OCI-LY7 (cell line): ENCODE data around the gene RNF183. TPM values are rescaled to one million over a fixed set of nuclear protein-coding genes. Genes with fewer than 3 reads are reported as not detected.

Experiments
- BruUV-seq: library from RNA; stranded (reverse); fragments of 400-500 nt; replicated peaks from 2 replicates; lab custom pipeline; 2021; lab: Mats Ljungman, UMichigan
- CTCF ChIA-PET: fragments of 300-600 bp; sonication (Branson Sonifier 250); formaldehyde crosslinking; loops from one replicate; lab custom pipeline; 2022; ENCODE audit warnings: antibody characterized with exemption; ENCODE audit not compliant: unreplicated experiment; lab: Charles Lee
- POLR2A ChIA-PET: fragments of 300-600 bp; sonication (Branson Sonifier 250); formaldehyde crosslinking; loops from one replicate; lab custom pipeline; 2022; ENCODE audit warnings: antibody characterized with exemption; lab: Charles Lee
- DNase-seq: peaks from one replicate; pipeline ENCODE4 v3.0.0-alpha.2; 2015; ENCODE audit warnings: low spot score
- H2AFZ ChIP-seq: fragments of 200-600 bp; sonication (generic), shearing (Covaris generic); 2 replicates; pipeline ENCODE4 v1.6.1; 2014; ENCODE audit warnings: mild to moderate bottlenecking, antibody characterized with exemption, low read length, moderate library complexity
- H3K27ac ChIP-seq: fragments of 200-600 bp; sonication (generic); 2 replicates; pipeline ENCODE4 v1.5.1; 2014; ENCODE audit warnings: mixed run types, low read depth, mild to moderate bottlenecking, moderate library complexity, low read length, inconsistent platforms; ENCODE audit not compliant: poor library complexity, severe bottlenecking
- H3K36me3 ChIP-seq: fragments of 200-600 bp; sonication (generic); 2 replicates; pipeline ENCODE4 v1.6.1; 2014; ENCODE audit warnings: mild to moderate bottlenecking, antibody characterized with exemption, low read length, moderate library complexity, mixed read lengths; ENCODE audit not compliant: insufficient read depth
- H3K4me1 ChIP-seq: fragments of 200-600 bp; sonication (generic); 2 replicates; pipeline ENCODE4 v1.5.1; 2014; ENCODE audit warnings: mild to moderate bottlenecking, low read length; ENCODE audit not compliant: insufficient read depth, poor library complexity, severe bottlenecking
- H3K4me2 ChIP-seq: fragments of 200-600 bp; sonication (generic); 2 replicates; pipeline ENCODE4 v1.6.1; 2014; ENCODE audit warnings: mild to moderate bottlenecking, low read length
- H3K4me3 ChIP-seq: fragments of 200-600 bp; sonication (generic); 2 replicates; pipeline ENCODE4 v1.5.1; 2014; ENCODE audit warnings: mild to moderate bottlenecking, low read depth, low read length; ENCODE audit not compliant: poor library complexity, severe bottlenecking
- H3K79me2 ChIP-seq: fragments of 200-600 bp; sonication (generic); 2 replicates; pipeline ENCODE4 v1.6.1; 2016; ENCODE audit warnings: low read depth, mild to moderate bottlenecking, low read length, moderate library complexity, mixed read lengths; ENCODE audit not compliant: insufficient read depth
- H3K9me2 ChIP-seq: fragments of 200-600 bp; sonication (generic); 2 replicates; pipeline ENCODE4 v1.6.1; 2016; ENCODE audit warnings: mild to moderate bottlenecking, low read length, mixed read lengths; ENCODE audit not compliant: insufficient read depth
- H3K9me3 ChIP-seq: fragments of 200-600 bp; sonication (generic); 2 replicates; pipeline ENCODE4 v1.6.1; 2014; ENCODE audit warnings: mild to moderate bottlenecking, mixed run types, low read length, mixed read lengths
- H4K20me1 ChIP-seq: fragments of 200-600 bp; sonication (generic); 2 replicates; pipeline ENCODE4 v1.6.1; 2014; ENCODE audit warnings: mild to moderate bottlenecking, antibody characterized with exemption, low read length, moderate library complexity, mixed read lengths; ENCODE audit not compliant: insufficient read depth
- EZH2phosphoT487 ChIP-seq: fragments of 200-600 bp; sonication (generic); IDR thresholded peaks from 2 replicates; pipeline ENCODE4 v1.6.1; 2018; ENCODE audit warnings: low read depth, borderline replicate concordance, mild to moderate bottlenecking, mixed run types, antibody characterized with exemption, low read length, moderate library complexity, mixed read lengths
- intact Hi-C: fragments of 100-400 bp; cut with micrococcal nuclease; formaldehyde crosslinking; loops from one replicate; pipeline ENCODE4 v1.10.0; 2022; ENCODE audit not compliant: unreplicated experiment
- total RNA-seq, 2 experiments: library from RNA; depleted of rRNA in 1 of 2; stranded (reverse); fragments of >200 nt in 1 of 2; shearing (Covaris generic) in 1 of 2; gene quantifications; 2 replicates each; pipeline ENCODE4 v1.2.3, GENCODE V29; 2014 to 2022
- TF ChIP-seq, protein P1 (sequence below): fragments of 200-600 bp; sonication (generic); conservative IDR thresholded peaks from 2 replicates; pipeline ENCODE4 v1.5.1; 2014; ENCODE audit warnings: mild to moderate bottlenecking, antibody characterized with exemption, low read length, moderate library complexity, mixed read lengths

The RNF183 gene
- total RNA-seq, 2 experiments from 2014 or later = not detected

- peaks cover 7% of the 10 kb centered on the region for H3K4me1 ChIP-seq
- no peaks in the 10 kb centered on the region for H3K9me3 ChIP-seq
- peaks cover 71% of the 10 kb centered on the region for H3K36me3 ChIP-seq
- DNase-seq = no peak
- no peak overlapping the region for H3K27ac ChIP-seq
- peaks cover 11% of the 10 kb centered on the region; the same call in 1 of the 2 replicates for H3K79me2 ChIP-seq
- ChIA-PET POLR2A (interaction anchor here (1.3 kb wide), 1 partner anchor 134 kb away, joined by 3 read pairs; no protein-coding TSS in a partner anchor), CTCF (interaction anchor here (1.1 kb wide), 1 partner anchor 141 kb away, joined by 3 read pairs; no protein-coding TSS in a partner anchor)
- no peak overlapping the region for H3K4me2 ChIP-seq
- peaks cover 5% of the 10 kb centered on the region; the same call in 1 of the 2 replicates for H4K20me1 ChIP-seq
- no peaks in the 10 kb centered on the region for H3K9me2 ChIP-seq
- TF ChIP-seq EZH2phosphoT487 = no peak
- TF ChIP-seq, protein P1, sequence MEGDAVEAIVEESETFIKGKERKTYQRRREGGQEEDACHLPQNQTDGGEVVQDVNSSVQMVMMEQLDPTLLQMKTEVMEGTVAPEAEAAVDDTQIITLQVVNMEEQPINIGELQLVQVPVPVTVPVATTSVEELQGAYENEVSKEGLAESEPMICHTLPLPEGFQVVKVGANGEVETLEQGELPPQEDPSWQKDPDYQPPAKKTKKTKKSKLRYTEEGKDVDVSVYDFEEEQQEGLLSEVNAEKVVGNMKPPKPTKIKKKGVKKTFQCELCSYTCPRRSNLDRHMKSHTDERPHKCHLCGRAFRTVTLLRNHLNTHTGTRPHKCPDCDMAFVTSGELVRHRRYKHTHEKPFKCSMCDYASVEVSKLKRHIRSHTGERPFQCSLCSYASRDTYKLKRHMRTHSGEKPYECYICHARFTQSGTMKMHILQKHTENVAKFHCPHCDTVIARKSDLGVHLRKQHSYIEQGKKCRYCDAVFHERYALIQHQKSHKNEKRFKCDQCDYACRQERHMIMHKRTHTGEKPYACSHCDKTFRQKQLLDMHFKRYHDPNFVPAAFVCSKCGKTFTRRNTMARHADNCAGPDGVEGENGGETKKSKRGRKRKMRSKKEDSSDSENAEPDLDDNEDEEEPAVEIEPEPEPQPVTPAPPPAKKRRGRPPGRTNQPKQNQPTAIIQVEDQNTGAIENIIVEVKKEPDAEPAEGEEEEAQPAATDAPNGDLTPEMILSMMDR = no peak
- no peak overlapping the region for H3K4me3 ChIP-seq
- intact Hi-C loops = no loop called here
- no TSS peak for BruUV-seq
- no peak overlapping the region for H2AFZ ChIP-seq
Observed at GRCh38 chr9:113269355-113269754, 33.8 kb downstream of the RNF183 start.

DNA sequence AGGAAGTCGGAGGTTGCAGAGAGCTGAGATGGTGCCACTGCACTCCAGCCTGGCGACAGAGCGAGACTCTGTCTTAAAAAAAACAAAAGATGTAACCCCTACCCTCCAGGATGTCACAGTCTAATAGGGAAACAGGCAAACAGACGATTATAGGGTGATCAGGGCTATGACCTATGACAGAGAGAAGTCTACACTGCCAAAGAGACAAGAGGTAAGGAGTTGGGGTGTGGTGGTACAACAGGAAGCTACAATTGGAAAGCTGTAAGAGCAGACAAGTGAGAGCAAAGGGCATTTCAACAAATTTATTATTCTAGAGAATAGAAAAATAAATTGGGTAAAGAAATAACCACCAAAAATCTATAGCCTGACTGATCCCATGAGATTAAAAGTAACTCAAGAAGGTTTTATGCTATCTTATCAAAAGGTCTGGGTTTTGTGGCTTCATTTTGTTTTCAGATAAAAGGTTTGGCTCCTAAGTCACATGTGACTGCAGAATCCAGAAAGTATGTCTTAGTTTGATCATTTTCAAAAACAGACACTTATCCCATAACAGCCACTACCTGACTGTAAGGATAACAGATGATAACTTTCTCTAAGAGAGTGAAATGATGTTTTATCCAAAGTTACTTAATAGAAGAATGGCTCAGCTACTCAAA is 35.1 kb downstream of the RNF183 start:
- H3K4me2 ChIP-seq = no peak overlapping the region
- no peaks in the 10 kb centered on the region for H3K9me3 ChIP-seq
- CTCF ChIA-PET = no interaction called here
- no peak overlapping the region for H3K4me3 ChIP-seq
- no peak for DNase-seq
- H3K9me2 ChIP-seq = no peaks in the 10 kb centered on the region
- no peak overlapping the region for H2AFZ ChIP-seq
- POLR2A ChIA-PET = no interaction called here
- no peaks in the 10 kb centered on the region for H3K79me2 ChIP-seq
- no TSS peak for BruUV-seq
- no peak for TF ChIP-seq EZH2phosphoT487
- TF ChIP-seq, protein P1 = no peak
- H3K36me3 ChIP-seq = peaks cover 66% of the 10 kb centered on the region
- intact Hi-C loops = no loop called here
- H4K20me1 ChIP-seq = no peaks in the 10 kb centered on the region
- H3K27ac ChIP-seq = no peak overlapping the region
- H3K4me1 ChIP-seq = no peaks in the 10 kb centered on the region

GRCh38 chr9:113266174-113266573 is 37.0 kb downstream of the RNF183 start:
- no peak for DNase-seq
- Histone ChIP-seq H4K20me1 (no peaks in the 10 kb centered on the region), H3K4me2 (no peak overlapping the region), H3K27ac (no peak overlapping the region), H3K9me2 (no peaks in the 10 kb centered on the region), H2AFZ (no peak overlapping the region), H3K9me3 (no peaks in the 10 kb centered on the region), H3K36me3 (peaks cover 54% of the 10 kb centered on the region), H3K79me2 (no peaks in the 10 kb centered on the region), H3K4me3 (no peak overlapping the region), H3K4me1 (no peaks in the 10 kb centered on the region)
- ChIA-PET POLR2A (interaction anchor here (1.2 to 2.0 kb wide), 2 partner anchors 9 to 12 kb away, joined by 3 to 4 read pairs; no protein-coding TSS in a partner anchor), CTCF (no interaction called here)
- intact Hi-C loops = no loop called here
- TF ChIP-seq, protein P1 = no peak
- no TSS peak for BruUV-seq
